ENCODE data around the gene MYDGF. TPM values are rescaled to one million over a fixed set of nuclear protein-coding genes. Genes with fewer than 3 reads are reported as not detected.

The MYDGF gene
- total and polyA plus RNA-seq, 9 of the 15 experiments (the other 6 are each of a cell fraction or from before 2014, with no cell fraction given): 4.2 to 141 (median 82.1) TPM

DNA sequence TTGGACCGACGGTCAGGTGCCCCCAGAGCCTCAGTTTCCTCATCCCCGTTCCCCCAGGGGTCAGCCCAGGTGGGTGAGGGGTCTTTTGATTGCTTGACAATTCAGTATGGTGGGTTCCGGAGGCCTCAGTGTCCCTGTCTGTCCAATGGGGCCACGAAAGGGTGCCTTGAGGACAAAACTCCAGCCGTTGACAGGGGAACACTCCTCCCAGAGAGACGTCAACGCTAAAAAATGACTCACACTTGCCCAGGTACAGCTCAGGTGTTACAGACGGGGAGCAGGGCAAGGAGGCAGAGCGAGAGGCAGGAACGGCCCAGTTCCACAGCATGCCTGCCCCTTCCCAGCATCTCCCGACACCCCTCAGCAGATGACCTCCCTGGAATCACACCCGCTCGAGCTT, 29.0 kb downstream of the MYDGF start:
- no peak overlapping the region for H3K4me3 ChIP-seq
- FAIRE-seq (no peak), DNase-seq (ENCODE audit: extremely low read depth in 1 of 4, low spot score in 3 of 4) (no peak), ATAC-seq (no peak)
- 76% methylated on average over 14 of the region's 14 CpGs for WGBS (ENCODE audit: insufficient coverage, low coverage, missing lambda C conversion rate)
- in situ Hi-C loops (cut with MboI) (no loop called here), intact Hi-C loops (cut with micrococcal nuclease) (no loop called here)
- H3K36me3 ChIP-seq (ENCODE audit: control insufficient read depth, insufficient read depth, low read length): no peaks in the 10 kb centered on the region
- H3K9me1 ChIP-seq (ENCODE audit: control insufficient read depth, insufficient read depth, low read length): no peaks in the 10 kb centered on the region
- no peak overlapping the region for H3K27ac ChIP-seq (ENCODE audit: extremely low read depth, low read depth, low read length)
- TF ChIP-seq PPARD (CRISPR knock-in tag; IDR thresholded peaks at IDR 0.05): no peak
- no peak for TF ChIP-seq RBM14 (IDR thresholded peaks at IDR 0.05; ENCODE audit: borderline replicate concordance, insufficient read depth, low read depth, low read length)
- TF ChIP-seq RBM25 (IDR thresholded peaks at IDR 0.05; ENCODE audit: low read depth, low read length, severe bottlenecking): peak; percentile 27
- BruUV-seq (replicated peaks): no TSS peak
- no peak overlapping the region for H2AFZ ChIP-seq (ENCODE audit: low read depth, low read length)
- CTCF ChIA-PET (ENCODE audit: low intra/inter-chr PET ratio): no interaction called here
- no peaks in the 10 kb centered on the region for H3K27me3 ChIP-seq (ENCODE audit: control insufficient read depth in 2 of 2, insufficient read depth in 2 of 2, low read length in 2 of 2)
- H3K9ac ChIP-seq (ENCODE audit: insufficient read depth in 1 of 2, low read depth in 2 of 2, low read length in 2 of 2): peak overlapping the region in 1 of 2 experiments; percentile 75; a peak in 1 of 4 replicates
- H3K9me3 ChIP-seq (replicated peaks; ENCODE audit: control insufficient read depth, insufficient read depth, low read depth, low read length): no peaks in the 10 kb centered on the region
- no peaks in the 10 kb centered on the region for H4K20me1 ChIP-seq (replicated peaks; ENCODE audit: control insufficient read depth, insufficient read depth, low read length)
- peaks cover 17% of the 10 kb centered on the region for H3K79me2 ChIP-seq (ENCODE audit: control insufficient read depth, insufficient read depth, low read length)
- POLR2A ChIA-PET: interaction anchor here (0.6 to 1.0 kb wide), 2 partner anchors 15 to 1113 kb away, joined by 3 to 5 read pairs; no protein-coding TSS in a partner anchor
- peaks cover 19 to 46% of the 10 kb centered on the region in 2 experiments for H3K4me1 ChIP-seq (replicated peaks in 1 of 2; ENCODE audit: control insufficient read depth in 2 of 2, insufficient read depth in 2 of 2, low read length in 2 of 2)
- no peak overlapping the region for H3K4me2 ChIP-seq (ENCODE audit: insufficient read depth, low read length)

- ATAC-seq (no peak), DNase-seq (ENCODE audit: extremely low read depth in 1 of 4, low spot score in 3 of 4) (no peak), FAIRE-seq (no peak)
- Histone ChIP-seq H3K4me2 (ENCODE audit: insufficient read depth, low read length) (peak overlapping the region; percentile 98), H3K36me3 (ENCODE audit: control insufficient read depth, insufficient read depth, low read length) (no peaks in the 10 kb centered on the region), H3K4me3 (peak overlapping the region; percentile 71), H3K79me2 (ENCODE audit: control insufficient read depth, insufficient read depth, low read length) (peaks cover 17% of the 10 kb centered on the region), H3K9me1 (ENCODE audit: control insufficient read depth, insufficient read depth, low read length) (no peaks in the 10 kb centered on the region), H2AFZ (ENCODE audit: low read depth, low read length) (no peak overlapping the region), H3K27me3 (ENCODE audit: control insufficient read depth in 2 of 2, insufficient read depth in 2 of 2, low read length in 2 of 2) (no peaks in the 10 kb centered on the region), H3K4me1 (replicated peaks in 1 of 2; ENCODE audit: control insufficient read depth in 2 of 2, insufficient read depth in 2 of 2, low read length in 2 of 2) (peaks cover 26 to 53% of the 10 kb centered on the region in 2 experiments), H3K27ac (ENCODE audit: extremely low read depth, low read depth, low read length) (no peak overlapping the region), H3K9me3 (replicated peaks; ENCODE audit: control insufficient read depth, insufficient read depth, low read depth, low read length) (no peaks in the 10 kb centered on the region), H4K20me1 (replicated peaks; ENCODE audit: control insufficient read depth, insufficient read depth, low read length) (no peaks in the 10 kb centered on the region), H3K9ac (ENCODE audit: insufficient read depth in 1 of 2, low read depth in 2 of 2, low read length in 2 of 2) (peak overlapping the region; percentile 76 to 92; a peak in 3 of 4 replicates)
- no TSS peak for BruUV-seq (replicated peaks)
- ChIA-PET CTCF (ENCODE audit: low intra/inter-chr PET ratio) (no interaction called here), POLR2A (interaction anchor here (0.6 kb wide), 1 partner anchor 189 kb away, joined by 3 read pairs; no protein-coding TSS in a partner anchor)
- intact Hi-C loops (cut with micrococcal nuclease): no loop called here
- 77% methylated on average over 13 of the region's 17 CpGs for WGBS (ENCODE audit: insufficient coverage, low coverage, missing lambda C conversion rate)
- in situ Hi-C loops (cut with MboI): no loop called here
- TF ChIP-seq, protein P1, sequence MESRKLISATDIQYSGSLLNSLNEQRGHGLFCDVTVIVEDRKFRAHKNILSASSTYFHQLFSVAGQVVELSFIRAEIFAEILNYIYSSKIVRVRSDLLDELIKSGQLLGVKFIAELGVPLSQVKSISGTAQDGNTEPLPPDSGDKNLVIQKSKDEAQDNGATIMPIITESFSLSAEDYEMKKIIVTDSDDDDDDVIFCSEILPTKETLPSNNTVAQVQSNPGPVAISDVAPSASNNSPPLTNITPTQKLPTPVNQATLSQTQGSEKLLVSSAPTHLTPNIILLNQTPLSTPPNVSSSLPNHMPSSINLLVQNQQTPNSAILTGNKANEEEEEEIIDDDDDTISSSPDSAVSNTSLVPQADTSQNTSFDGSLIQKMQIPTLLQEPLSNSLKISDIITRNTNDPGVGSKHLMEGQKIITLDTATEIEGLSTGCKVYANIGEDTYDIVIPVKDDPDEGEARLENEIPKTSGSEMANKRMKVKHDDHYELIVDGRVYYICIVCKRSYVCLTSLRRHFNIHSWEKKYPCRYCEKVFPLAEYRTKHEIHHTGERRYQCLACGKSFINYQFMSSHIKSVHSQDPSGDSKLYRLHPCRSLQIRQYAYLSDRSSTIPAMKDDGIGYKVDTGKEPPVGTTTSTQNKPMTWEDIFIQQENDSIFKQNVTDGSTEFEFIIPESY (CRISPR knock-in tag; IDR thresholded peaks at IDR 0.05): peak; percentile 37; the same call in 1 of the 2 replicates
- TF ChIP-seq CREB1 (IDR thresholded peaks at IDR 0.05) (no peak), CREB1 (CRISPR knock-in tag; IDR thresholded peaks at IDR 0.05) (peak; percentile 35; the same call in 1 of the 2 replicates), CHD4 (IDR thresholded peaks at IDR 0.05; ENCODE audit: insufficient read depth, insufficient replicate concordance, low read depth, low read length, poor library complexity, severe bottlenecking) (no peak), SMARCE1 (IDR thresholded peaks at IDR 0.05) (no peak), SOX6 (IDR thresholded peaks at IDR 0.05) (no peak), CLOCK (CRISPR knock-in tag; IDR thresholded peaks at IDR 0.05; ENCODE audit: borderline replicate concordance) (no peak)
Observed at GRCh38 chr19:4640247-4641000, 29.7 kb downstream of the MYDGF start.

Measured in K562 (cell line).